IPS-NIHi11 (cell line): ENCODE results near the gene PLA2G2F.

Experiments
- DNase-seq: peaks from one replicate; pipeline ENCODE4 v3.0.0; 2012; ENCODE audit warnings: mixed read lengths, low spot score

PLA2G2F gene

DNA sequence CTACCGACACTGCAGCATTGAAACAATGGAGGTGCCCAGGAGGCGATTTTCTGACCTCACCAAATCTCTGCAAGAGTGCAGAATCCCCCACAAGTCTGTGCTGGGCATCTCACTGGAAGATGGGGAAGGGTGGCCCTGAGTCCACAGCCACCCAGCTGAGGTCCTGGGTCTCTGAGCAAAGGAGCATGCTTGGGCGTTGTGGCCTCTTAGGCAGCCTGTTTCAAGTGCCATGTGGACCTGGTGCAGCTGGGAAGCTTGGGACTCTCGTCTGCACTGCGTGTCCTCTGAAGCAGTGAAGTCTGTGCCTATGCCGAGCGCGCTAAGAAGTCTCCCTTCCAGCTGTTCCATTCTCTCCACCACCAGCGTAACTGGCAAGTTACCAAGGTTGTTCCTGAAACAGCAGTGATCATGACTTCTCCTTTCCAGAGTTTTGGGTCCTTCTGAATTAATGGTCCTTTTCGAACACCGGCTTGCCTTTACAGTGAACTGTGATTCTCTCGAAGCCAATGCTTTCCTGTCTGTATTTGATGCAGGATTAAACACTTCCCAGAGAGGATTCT is 52.2 kb downstream of the PLA2G2F start:
- DNase-seq = no peak

DNA sequence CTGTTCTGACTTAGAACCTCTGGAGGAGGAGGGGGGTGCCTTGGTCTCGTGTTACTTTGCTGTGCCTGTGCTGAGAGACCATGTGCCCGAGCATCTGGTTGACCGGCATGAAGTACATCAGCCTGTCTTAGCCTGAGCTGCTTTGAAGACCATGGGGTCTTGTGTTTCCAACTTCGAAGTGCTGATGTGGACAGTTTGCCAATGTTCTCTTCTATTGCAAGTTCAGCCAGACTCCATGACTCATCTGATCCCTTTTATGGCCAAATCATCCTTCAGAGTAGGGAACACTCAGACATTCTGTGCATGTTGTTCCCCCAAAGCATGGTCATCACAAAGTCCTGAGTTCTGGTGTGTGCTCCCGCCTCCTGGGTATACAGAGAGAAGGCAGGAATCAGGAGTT is 53.2 kb downstream of the PLA2G2F start:
- DNase-seq = no peak

DNA sequence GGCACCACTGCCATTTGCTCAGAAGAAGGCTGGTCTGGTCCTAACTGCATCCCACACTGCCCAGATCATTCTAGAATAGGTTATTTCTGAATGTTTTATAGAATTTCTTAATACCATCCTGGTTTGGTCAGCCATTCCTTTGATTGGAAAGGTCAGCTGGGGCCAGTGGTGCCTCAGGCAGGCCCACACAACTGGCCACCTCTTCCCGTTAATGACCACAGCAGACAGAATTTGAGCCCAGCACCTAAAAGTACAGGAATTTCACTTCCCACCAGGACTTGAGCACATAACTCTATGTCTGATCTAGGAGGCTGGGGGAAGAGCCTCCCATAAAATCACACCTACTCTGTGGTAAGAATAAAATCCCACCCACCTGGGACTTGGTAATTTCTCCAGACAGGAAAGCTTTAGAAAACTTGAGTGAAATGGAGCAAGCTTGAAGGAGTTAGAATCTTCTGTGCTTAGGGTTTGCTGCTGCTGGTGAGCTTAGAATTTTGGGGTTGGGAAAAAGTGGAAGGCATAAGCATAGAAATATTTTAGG is 53.8 kb downstream of the PLA2G2F start:
- no peak for DNase-seq

DNA sequence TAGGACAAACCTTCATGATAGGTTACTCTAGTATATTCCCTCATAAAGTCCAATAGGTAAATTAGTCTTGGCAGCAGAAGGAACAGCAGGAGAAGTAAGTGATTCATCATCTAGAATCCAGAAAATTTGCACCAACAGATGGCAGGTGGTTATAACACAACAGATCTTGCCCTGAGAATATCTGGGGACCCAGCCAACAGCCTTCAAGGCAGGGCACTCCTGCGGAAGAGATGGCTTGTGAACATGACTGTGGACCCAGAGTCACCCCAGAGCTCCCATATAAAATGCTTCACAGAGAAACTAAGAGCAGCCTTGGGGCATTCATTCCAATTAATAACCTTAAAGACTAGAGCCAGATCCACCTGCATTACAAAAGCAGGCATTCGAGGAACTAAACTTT is 55.1 kb downstream of the PLA2G2F start:
- DNase-seq = no peak

DNA sequence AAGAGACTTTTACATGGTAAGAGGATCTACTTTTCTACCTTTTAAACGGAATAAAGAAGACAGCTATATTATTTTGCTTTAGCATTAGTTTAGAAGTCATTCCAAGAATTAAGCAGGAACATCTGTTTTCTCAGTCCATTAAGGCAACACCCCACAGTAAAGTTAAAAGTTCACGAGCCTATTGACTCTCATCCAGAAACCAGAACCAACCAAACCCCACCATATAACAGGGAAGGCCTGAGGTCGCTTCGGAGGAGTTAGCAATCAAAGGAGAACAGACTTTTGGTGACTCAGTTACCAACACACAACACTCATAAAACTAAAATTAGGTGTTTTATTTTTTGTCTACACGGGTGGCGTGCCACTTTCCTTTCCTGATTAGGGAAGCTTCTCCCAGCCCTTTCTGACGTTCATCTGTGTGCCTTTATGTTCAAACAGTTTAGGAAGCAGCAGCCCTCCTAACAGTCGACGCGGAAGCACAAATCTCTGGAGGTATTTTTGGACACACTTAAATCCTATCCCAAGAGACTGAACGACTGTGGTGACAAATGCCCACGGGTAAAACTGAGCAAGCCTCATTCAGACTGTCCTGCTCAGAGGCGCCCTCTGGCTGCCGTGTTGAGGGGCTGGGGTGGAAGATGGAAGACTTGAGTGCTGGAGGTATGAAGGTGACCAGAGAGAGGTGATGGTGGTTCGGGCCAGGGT is 55.8 kb downstream of the PLA2G2F start:
- DNase-seq = peak; percentile 70

DNA sequence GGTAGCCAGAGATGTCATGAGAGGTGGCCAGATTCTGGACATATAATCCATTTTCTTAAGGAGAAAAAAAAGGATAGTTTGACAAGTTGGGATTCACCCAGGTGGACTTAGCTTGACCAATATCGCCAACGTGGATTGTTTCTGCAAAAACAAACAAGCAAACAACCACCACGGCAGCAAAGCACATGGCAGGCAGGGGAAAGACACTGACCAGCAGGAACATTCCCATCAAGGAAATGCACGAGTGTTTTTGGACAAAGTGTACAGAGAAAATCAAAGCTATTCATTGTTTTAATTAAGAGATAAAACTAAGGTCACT is 56.3 kb downstream of the PLA2G2F start:
- DNase-seq = no peak

DNA sequence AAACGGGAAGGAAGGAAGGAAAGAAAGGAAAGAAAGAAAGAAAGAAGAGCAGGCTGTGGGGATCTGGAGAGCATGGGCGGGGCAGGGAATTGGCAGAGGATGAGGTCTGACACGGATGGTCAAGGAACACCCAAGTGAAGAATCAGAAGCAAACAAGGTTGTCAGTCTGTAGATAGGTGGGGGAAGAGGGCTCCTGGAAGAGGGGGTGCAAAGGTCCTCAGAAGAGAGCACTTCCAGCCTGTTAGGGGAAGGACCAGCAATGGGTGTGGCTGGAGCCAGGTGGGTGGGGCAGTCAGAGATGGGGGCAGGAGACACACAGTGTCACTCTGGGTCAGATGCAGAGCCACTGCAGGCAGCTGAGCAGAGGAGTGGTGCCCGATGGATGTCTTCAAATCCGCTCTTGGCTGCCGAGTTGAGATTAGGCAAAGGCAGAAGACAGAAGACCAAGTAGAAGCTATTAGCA is 58.2 kb downstream of the PLA2G2F start:
- DNase-seq = no peak

DNA sequence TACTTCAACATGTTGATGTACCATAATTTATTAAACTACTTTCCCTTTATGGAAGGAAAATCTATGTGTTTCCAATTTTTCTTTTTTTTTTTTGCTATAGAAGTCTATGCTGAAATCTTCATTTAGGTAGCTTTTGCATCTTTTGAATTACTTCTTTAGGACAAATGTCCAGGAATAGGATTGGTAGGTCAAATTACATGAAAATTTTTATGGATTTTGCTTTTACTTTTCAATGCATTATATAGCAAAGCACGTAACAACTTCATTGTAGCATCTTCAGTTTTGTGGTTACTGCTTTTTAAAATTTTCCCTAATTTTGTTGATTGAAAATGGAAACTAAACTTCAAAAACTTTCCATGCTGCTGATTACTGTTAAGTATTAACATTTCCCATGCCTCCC is 59.2 kb downstream of the PLA2G2F start:
- DNase-seq = no peak

DNA sequence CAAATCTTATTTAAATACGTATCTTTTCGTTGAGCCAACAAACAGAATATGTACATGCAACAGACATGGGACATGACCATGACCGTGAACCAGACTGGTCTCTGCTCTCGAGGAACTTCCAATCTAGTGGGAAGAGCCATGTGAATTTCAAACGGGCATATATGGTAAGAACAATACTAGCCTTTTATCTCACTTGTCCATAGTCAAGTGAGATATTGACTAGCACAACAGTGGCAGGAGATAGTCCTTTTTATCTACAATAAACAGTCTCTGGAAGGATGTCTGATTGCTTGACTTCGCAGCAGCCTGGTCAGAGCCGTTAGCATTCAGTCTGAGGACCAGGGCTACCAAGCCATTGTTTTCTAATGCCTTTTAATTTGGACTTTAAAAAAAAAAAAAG is 59.8 kb downstream of the PLA2G2F start:
- no peak for DNase-seq

DNA sequence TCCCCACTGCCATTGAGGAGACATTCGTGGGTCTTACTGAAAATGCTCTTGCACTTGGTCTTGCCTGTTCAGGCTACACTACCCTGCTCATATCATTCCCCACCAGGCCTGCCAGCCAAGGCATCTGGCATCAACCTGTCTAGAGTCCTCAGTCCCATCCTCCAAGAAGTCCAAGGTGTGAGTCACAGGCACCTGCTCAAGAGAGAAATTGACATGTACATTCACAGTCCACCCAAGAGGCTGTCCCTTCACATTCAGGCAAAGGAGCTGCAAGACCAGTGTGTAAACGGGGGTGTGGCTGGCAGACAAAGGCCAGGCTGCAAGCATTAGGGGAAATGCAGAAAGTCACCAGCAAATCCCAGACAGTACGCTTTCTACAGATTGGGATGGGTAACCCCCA is 60.3 kb downstream of the PLA2G2F start:
- DNase-seq = no peak

DNA sequence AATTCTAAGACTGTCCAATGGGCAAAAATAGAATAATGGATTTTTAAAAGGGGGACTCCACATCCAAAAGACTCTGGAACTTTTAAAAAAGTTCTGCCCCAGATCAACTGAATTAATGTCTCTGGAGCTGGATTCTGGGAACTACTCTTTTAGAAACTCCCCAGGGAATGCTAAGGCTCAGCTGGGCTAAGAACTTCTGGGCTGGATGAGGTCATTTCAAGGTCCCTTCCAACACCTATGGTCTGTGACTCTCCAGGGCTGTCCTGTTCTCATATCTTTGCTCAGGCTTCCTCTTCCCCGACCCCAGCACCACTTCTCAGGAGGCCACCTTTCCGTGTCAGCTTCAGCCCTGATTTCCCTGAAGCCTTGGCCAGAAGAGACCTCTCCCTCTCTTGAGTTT is 60.7 kb downstream of the PLA2G2F start:
- no peak for DNase-seq
